Measurements from ENCODE around the gene ARHGEF28.

The ARHGEF28 gene

DNA sequence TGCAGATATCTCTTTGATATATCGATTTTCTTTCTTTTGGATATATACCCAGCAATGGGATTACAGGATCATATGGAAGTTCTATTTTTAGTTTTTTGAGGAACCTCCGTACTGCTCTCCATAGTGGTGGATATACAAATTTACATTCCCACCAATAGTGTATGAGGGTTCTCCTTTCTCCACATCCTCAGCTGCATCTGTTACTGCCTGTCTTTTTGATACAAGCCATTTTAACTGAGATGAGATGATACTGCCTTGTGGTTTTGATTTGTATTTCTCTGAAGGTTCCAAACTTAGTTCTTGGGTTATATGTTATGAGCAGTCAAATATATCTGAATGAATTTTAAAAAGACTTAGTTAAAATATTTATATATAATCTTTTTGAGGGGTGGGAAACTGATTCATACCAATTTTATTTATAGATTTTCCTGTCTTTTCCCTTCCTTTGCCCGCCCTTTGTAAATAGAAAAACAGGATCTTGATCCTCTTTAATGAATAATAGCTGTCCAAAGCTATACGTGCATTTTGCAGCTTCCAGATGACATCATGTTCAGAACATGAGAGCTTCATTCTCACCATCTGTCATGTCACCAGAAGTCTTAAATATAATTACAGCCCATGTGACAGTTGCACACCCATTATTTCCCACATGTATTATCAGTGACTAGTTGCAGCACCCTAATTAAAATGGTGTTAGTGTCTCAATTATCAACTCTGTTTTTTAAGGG is 6.2 kb upstream of the ARHGEF28 start:
- DNase-seq (ENCODE audit: low read depth in 2 of 2) = no peak

DNA sequence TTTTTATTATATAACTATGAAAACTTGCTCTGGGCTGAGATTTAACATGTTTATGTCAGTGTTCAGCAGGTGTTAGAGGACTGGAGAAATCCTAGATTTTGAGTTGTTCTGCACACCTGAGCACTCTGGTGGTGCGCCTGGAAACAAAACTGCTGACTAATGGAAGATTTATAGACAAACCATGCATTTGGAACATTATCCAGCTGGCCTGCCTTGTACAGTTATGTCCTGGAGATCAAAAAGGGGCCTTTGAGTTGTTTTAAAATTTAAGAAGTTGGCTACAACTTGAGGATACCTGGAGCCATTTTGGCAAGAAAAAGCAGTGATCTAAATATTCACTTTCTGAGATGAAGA is 5.7 kb upstream of the ARHGEF28 start:
- DNase-seq (ENCODE audit: low read depth in 2 of 2) = no peak

DNA sequence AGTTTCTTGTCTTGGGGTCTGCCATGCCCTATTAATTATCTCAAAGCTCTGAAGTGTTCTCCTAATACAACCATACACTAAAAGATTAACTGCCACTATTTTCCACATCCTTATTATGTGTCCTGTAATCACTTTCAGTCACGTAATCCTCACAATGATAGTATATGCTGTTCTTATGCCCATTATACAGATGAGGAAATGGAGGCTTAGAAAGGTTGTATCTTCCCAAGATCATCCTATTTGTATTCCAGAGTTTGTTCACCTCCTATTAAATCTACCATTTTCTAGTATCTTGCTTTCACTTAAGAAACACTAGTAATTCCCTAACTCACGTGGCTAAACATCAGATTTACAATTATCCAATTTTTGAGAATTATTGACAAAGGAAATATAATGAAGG is 2.9 kb upstream of the ARHGEF28 start:
- no peak for DNase-seq (ENCODE audit: low read depth in 2 of 2)

DNA sequence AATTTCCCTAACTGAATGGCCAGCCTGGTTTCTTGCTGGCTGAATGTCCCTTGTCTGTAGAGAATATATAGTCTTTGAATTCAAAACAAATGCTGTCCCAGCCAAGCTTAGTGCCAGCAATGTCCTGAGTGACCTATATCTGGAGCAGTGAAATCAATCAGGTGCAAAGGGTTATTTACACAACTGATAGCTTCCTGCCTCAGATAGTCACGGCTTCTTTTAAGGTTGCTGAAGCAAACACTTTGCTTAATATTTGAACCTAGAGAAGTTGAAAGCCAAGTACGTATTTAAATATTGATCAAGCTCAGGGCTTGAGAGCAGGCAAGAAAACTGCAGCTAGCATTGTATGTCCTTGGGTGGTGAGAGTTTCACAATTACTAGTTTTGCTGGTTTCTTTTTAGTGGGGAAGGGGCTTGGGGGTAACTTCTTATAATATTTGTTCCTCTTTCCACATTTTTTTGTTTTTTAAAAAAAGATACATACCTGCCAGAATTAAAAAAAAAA is 2.0 kb upstream of the ARHGEF28 start:
- no peak for DNase-seq (ENCODE audit: low read depth in 2 of 2)

DNA sequence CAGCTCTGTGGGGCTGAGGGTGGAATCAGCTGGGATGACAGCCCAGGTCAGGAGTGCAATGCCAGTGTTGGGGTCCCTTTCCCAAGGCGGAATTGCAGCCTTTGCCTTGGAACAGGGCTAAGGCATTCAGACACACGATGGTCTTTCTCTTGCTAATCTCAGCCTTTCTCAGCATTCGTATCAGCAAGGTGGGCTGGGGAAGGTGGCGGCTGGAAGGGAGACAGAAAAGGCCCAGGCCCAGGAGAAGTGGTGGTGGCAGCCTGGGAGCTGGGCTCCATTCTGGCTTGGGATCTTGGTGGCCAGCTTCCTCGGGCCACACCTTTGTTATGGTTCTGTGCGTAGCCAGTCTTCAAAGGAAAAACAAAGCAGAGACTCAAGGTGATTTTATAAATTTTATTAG is 1.1 kb upstream of the ARHGEF28 start:
- DNase-seq (ENCODE audit: low read depth in 2 of 2) = no peak

DNA sequence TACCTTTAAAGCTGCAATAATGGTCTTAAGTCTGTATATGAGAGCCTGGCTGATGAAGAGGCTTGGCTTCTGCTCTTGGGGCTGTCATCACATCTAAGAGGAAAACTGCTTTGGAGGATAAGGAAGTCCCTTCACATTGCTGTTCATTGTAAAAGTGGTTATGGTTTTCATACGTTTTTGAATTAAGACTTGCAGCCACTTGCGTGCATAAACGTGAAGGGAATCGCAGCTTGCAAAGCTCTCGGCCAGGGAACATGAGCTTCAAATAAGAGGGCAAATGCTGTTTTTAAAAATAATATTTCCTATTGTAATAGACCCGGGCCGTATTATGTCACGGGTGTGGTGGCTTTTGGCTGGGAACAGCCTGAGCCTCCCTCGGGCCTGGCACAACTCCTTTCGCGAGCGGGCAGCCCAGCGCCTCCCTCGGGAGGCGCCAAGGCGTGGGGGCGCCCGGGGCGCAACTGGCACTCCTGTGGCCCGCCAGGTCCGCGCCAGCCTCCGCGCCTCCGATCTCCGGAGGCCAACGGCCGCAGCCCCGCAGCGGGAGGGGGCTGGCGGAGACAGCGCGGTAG is 538 bp upstream of the ARHGEF28 start:
- no peak for DNase-seq (ENCODE audit: low read depth in 2 of 2)

DNA sequence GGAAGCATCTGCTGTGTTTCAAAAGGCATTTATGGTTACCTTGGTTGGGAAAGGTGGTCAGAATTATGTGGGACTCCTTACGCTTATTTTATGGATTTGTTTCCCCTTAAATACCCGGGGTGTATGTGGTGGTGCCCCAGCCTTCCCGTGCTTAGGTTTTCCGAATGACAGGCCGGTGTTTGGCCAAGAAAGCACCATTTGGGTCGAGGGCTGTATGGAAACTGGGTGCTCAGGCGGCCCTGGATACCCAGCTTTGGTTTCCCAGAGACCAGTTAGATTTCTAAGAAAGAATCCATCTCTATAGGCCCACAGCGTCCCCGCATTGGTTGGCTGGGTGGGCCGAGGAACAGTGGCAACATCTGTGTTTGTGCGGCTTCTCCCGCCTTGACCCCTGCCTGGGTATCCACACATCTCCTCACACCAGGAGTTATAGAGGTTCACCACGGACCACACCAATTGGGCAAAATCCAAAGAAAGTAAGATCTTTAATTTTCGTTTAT is 868 bp downstream of the ARHGEF28 start:
- no peak for DNase-seq (ENCODE audit: low read depth in 2 of 2)

DNA sequence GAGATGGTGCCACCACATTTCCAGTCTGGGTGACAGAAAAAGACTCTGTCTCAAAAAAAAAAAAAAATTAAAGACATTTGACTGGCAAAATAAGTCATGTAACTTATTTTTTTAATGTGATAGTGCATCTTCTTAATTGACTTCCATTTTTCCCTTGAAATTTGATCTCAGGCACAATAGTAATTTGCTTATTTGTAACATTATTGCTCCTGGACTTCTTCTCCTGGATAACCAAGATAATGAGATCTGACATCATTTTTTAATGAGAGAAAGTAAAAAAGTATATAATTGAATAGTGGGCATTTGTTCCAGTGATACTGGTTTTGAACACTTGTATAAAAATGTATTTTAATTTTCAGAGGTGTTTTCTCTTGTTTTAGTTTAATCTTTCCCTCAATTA is 3.5 kb downstream of the ARHGEF28 start:
- no peak for DNase-seq (ENCODE audit: low read depth in 2 of 2)

DNA sequence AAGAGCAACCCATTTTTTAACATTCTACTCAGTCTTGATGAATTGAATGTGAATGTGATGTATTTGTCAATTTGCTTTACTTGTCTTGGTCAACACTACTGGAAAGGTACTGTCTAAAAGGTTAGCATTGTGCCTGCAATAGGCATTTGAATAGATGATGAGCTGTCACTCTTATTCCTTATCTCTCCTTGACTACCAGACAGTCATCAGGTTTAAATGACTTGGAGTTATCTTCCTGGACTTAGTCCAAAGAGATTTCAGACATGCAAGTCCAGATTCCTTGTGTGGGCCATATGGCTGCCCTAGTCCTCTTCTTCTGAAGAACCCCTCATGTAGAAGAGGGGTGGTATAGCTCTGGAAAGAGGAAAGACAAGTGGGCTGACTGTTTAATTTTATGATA is 4.8 kb downstream of the ARHGEF28 start:
- no peak for DNase-seq (ENCODE audit: low read depth in 2 of 2)

DNA sequence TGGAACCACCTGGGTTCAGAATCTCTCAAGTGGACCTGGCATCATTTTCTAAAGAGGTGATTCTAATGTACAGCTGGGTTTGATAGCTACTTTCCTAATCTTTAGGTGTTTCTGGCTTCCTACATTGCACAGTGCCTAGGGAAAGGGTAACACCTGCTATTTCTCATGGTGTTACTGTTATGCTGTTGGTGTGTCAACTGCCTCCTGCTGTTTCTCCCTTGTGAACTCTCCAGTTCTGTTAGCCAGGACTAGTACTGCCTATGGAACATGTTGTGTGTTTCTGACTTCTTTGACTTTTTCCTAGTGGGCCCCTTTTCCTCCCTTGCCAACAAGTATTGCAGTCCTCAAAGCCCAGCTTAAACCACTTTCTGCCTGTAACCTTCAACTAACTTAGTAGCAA is 5.5 kb downstream of the ARHGEF28 start:
- DNase-seq (ENCODE audit: low read depth in 2 of 2) = no peak

DNA sequence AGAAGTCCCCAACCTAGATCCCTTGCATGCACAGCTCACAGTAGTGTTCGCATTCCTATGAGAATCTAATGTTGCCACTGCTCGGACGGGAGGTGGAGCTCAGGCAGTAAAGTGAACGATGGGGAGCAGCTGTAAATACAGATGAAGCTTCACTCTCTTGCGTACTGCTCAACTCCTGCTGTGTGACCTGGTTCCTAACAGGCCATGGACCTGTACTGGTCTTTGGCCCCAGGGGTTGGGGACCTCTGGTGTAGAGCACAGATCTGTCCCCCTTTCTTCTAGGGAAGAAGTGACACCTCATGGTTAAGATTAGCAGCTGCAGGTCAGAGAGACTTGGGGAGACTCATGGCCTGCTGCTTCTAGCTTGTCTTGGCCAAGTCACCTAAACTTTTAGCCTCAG is 7.1 kb downstream of the ARHGEF28 start:
- DNase-seq (ENCODE audit: low read depth in 2 of 2) = no peak

DNA sequence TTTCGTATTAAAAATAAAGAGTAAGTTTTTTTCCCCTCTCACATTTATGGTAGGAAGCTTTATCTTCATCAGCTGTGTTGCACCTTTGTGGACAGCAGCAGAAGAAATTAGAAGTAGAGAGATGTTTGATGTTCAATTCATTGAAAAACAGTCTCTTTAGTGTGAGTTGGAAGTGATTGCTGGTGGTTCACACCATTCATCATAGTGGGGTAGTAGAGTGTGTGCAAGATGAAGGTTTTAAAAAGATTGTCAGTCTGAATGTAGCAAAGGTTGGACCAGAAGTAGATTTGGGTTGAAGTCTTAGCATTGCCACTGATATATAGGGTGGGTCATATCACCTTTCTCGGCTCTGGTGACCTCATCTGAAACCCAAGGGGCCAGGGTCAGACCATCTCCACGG is 10.4 kb downstream of the ARHGEF28 start:
- no peak for DNase-seq (ENCODE audit: low read depth in 2 of 2)

DNA sequence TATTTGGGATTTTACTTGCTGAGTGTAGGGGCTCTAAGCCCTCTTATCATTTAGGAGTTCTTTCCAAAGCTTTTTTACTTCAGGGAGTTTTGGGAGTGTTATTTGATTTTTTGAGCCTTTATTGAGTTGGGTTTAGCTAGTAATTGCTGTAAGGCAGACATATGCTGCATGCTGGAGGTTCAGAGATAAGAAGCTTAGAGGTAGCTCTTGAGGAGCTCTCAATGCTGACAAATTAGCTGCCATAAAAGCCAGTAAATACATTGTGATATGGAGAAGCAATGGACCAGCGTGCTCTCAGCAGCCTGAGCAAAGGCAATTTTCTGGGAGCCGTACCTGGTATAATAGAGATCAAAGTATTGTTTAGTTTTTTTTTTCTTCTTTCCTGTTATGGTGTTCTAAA is 11.6 kb downstream of the ARHGEF28 start:
- no peak for DNase-seq (ENCODE audit: low read depth in 2 of 2)

DNA sequence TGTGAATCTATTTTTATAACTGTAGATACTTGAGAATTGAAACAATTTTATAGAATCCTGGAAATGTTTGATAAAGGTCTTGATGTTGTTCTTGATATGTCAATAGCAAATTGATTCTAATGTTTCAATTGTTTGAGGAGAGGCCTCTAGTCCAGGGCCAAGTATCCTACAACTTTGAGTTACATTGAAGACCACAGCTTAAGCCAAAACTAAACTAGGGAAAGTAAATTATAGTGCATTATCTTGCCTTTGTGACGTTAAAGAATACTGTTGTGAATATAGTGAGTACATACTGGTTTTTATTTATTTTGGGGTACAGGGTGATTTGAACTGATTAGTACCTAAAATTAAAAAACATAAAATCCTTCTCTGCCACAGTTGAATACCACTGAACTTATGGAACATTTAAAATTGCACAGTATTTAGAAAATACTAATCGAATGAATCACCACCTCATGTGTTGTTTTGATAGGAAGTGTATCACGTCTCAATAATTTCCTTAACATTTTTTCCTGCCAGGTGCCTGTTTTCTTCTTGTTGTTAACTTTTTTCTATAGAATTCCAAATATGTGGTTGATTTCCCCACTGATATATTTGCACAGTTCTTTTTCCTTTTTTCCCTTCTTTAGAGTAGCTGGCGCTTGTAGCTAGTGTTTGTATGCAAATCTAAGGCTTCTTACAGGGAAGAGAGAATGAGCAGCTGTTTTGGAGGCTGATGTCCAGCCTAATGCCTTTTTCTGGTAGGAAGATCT is 12.5 kb downstream of the ARHGEF28 start:
- no peak for DNase-seq (ENCODE audit: low read depth in 2 of 2)

DNA sequence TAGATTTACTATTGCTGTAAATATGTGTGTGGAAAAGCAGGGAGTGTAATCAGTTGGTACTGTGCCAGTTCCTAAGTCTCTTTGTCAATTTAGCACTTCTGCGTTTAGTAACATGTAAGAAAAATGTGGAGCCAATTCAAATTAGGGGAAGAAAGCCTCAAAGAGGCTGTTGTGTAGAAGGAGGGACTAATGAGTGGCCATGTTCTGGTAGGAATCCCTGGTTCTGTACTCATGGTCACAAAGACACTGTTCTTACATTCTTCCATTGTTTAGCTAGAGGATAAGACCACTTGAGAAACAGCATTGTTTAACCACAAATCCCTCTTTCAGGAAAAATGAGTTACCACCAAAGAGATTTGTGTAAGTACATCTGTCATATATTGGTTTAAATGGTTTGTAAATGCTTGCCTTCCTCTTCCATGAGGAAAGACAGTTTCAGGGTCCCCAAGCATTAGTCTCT is 14.9 kb downstream of the ARHGEF28 start:
- DNase-seq (ENCODE audit: low read depth in 2 of 2) = no peak

DNA sequence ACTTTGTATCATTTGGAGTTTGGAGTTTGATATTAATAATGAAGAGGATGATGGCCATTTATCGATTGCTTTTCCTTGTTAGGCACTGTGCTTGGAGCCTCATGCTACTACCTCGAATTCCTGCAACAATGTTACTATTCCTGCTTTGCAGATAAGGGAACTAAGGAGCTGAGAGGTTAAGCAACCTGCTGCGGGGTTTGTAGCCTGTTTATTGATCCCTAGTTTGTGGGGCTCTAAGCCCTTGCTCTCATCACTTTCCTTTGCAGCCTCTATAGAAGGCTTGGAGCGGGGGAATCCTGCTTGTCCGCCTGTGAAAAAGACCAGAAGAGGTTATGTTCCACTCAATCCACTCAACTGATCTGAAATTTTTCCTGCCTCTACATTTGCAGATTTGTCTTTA is 15.8 kb downstream of the ARHGEF28 start:
- no peak for DNase-seq (ENCODE audit: low read depth in 2 of 2)

DNA sequence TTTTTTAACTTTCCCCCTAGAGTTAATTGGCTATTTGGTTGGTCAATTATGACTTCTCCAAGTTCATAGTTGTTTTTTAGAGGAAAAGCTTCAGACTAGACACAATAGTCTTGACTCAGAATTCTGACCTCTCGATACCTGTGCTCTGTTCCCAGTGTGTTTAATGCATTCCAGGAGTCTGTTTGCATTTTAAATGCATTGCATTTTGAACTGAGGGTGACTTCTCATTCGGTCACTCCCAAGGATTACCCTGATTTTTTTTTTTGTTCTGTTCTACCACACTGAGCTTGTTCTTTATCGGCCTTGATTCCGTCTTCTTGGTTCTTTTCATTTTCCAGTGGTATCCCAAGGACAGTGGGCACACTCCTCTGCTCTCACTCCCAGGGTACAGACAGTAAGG is 16.3 kb downstream of the ARHGEF28 start:
- DNase-seq (ENCODE audit: low read depth in 2 of 2) = no peak

DNA sequence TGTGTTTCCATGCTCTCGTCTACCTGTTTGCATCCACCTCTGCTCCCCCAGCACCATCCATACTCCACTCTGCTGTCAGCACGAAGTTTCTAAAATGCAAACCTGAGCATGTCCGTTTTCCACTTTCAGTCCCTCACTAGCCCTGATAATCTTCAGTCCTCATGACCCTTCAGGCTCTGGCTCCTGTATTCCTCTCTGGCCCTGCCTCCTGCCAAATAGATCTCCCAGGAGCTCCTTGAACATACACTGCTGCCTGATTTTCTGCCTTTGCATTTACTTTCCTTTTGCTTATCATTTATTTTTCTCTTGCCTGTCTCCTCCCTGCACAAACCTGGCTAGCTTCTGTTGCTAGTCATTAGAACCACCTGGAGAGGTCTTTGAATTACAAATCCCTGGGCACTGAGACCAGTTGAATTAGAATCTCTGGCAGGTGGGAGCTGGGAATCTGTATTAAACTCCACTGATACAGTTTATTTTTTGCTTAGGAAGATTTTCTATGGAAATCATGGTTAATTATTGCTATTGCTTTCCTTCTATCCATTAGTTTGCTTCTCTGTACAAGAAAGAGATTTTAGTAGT is 18.5 kb downstream of the ARHGEF28 start:
- no peak for DNase-seq (ENCODE audit: low read depth in 2 of 2)

DNA sequence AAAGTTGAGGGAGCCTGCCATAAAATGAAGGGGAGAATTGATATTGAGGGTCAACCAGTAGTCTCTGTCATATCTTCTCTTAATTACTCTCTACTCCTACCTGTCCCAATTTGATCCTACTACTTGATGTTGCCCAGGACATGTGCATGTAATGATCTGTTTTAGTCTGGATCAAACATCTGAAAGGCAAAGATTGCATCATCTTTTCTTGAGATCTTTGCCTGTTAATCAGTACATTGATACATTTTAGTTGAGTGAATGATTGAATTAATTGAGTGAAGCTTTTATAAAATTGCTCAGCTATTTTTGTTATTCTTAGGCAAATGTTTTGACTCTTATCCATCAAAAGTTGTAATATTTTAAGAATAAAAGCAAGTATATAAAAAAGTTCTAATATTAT is 21.7 kb downstream of the ARHGEF28 start:
- no peak for DNase-seq (ENCODE audit: low read depth in 2 of 2)

DNA sequence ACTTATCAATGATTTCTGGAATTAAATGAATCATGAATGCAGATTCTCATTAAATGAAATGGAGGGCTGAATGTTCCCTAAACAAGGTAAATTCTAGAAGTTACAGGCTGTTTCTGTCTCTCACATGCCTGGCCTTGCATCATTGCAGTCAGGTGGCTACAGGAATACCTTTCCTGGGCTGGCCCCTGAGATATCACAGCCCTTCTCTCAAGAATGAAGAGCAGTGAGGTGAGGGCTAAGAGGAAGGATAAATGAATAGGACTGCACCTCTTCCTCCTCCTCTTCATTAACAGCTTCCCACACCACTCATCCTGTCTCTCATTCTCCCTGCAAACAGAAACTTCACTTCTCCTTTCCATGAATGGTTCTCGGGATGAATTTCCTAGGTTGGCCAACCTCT is 22.5 kb downstream of the ARHGEF28 start:
- no peak for DNase-seq (ENCODE audit: low read depth in 2 of 2)

DNA sequence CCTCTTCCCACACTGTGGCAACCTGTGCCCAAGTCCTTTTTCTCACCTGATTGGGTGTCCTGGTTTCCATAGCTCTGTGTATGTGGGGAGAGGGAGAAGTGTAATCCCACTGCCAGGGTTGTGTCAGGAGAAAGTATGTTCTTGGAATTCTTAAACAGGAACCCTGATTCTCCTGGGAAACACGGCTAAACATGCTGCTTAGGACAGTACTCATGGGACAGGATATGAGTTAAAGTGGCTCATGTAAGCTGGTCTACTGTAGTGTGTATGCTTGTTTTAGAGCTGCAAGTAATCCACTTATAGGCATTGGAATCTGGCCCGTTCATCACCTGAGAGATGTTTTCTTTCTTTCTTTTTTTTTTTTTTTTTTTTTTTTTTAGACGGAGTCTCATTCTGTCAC is 23.9 kb downstream of the ARHGEF28 start:
- DNase-seq (ENCODE audit: low read depth in 2 of 2) = no peak

DNA sequence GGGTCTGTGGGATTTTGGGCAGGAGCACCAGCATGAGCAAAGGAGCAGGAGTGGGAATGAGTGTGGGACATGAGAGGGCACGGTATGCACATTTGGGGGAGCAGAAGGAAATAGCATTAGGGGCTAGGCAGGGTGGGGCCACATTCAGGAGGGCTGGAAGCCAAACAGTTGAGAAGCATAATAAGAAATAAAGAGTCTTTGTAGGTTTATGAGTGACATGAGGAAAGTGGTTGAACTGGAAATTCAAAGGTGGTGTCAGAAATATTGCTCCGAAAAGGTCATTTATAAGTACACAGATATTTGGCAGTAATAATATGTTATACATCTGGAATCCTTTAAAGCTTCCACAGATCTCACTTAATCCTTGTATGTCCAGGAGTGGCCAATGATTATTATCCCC is 26.4 kb downstream of the ARHGEF28 start:
- DNase-seq (ENCODE audit: low read depth in 2 of 2) = no peak
